Activated T-cell treated with anti-CD3 and anti-CD28 coated beads, Interleukin-2, amount 50 U/mL, for 72 hours (primary cell): ENCODE results near the gene PTPRD. TPM values are rescaled to one million over a fixed set of nuclear protein-coding genes. Genes with fewer than 3 reads are reported as not detected.

Experiments
- ATAC-seq, 2 donors: fragments of 150-1000 bp; cut with Tn5 transposase; replicated peaks in 1 of 2; 2 replicates each; pipeline ENCODE4 v1.10.0; 2021; ENCODE audit warnings: moderate library complexity in 2 of 2, mild to moderate bottlenecking in 1 of 2
- DNase-seq, 2 donors: peaks; one replicate each; pipeline ENCODE4 v3.0.0; 2021 to 2022; ENCODE audit warnings: mixed read lengths in 1 of 2
- H3K27ac Mint-ChIP-seq: one replicate; pipeline ENCODE4 v1.8.0; 2022; ENCODE audit warnings: mild to moderate bottlenecking, moderate library complexity, mixed read lengths
- H3K27me3 Mint-ChIP-seq: one replicate; pipeline ENCODE4 v1.8.0; 2022; ENCODE audit warnings: low read depth, mixed read lengths
- H3K36me3 Mint-ChIP-seq, 2 donors: one replicate each; pipeline ENCODE4 v1.8.0; 2022; ENCODE audit warnings: mixed read lengths in 2 of 2, mild to moderate bottlenecking in 1 of 2; ENCODE audit not compliant: insufficient read depth in 2 of 2
- H3K4me1 Mint-ChIP-seq: one replicate; pipeline ENCODE4 v1.8.0; 2022; ENCODE audit warnings: low read depth, mixed read lengths
- H3K4me3 Mint-ChIP-seq, 2 donors: one replicate each; pipeline ENCODE4 v1.8.0; 2022; ENCODE audit warnings: mild to moderate bottlenecking in 2 of 2, mixed read lengths in 2 of 2, moderate library complexity in 2 of 2
- H3K9me3 Mint-ChIP-seq, 2 donors: one replicate each; pipeline ENCODE4 v1.8.0; 2022; ENCODE audit warnings: mixed read lengths in 2 of 2
- total RNA-seq, 2 donors: library from RNA; stranded (reverse); gene quantifications; one replicate each; pipeline ENCODE4 v1.2.3, GENCODE V29; 2022

PTPRD gene
- total RNA-seq, 2 donors from 2014 or later = 0.44 TPM; not detected in 1

GRCh38 chr9:8437259-8437658 is 2175.5 kb downstream of the PTPRD start:
- ATAC-seq (no peak), DNase-seq (no peak)
- Mint-ChIP-seq H3K36me3 (no peaks in the 10 kb centered on the region), H3K4me3 (no peak overlapping the region), H3K27me3 (peaks cover 5% of the 10 kb centered on the region), H3K9me3 (peaks cover 2 to 3% of the 10 kb centered on the region in 2 donors), H3K4me1 (peaks cover 27% of the 10 kb centered on the region), H3K27ac (peak overlapping the region; percentile 43)

GRCh38 chr9:8436786-8437185 is 2176.0 kb downstream of the PTPRD start:
- Mint-ChIP-seq H3K4me1 (peaks cover 32% of the 10 kb centered on the region), H3K36me3 (no peaks in the 10 kb centered on the region), H3K9me3 (peaks cover 2 to 3% of the 10 kb centered on the region in 2 donors), H3K4me3 (peak overlapping the region in 1 of 2 donors; percentile 55), H3K27ac (peak overlapping the region; percentile 62), H3K27me3 (peaks cover 5% of the 10 kb centered on the region)
- DNase-seq (no peak), ATAC-seq (peak; percentile 89 to 91)

- H3K27me3 Mint-ChIP-seq = peaks cover 5% of the 10 kb centered on the region
- peaks cover 1 to 2% of the 10 kb centered on the region in 2 donors for H3K36me3 Mint-ChIP-seq
- peaks cover 2 to 5% of the 10 kb centered on the region in 2 donors for H3K9me3 Mint-ChIP-seq
- H3K4me1 Mint-ChIP-seq = peaks cover 53% of the 10 kb centered on the region
- ATAC-seq = no peak
- no peak for DNase-seq
- no peak overlapping the region for H3K4me3 Mint-ChIP-seq
- H3K27ac Mint-ChIP-seq = no peak overlapping the region
These were observed 2178.2 kb downstream of the PTPRD start for GRCh38 chr9:8434621-8435020.

- Mint-ChIP-seq H3K36me3 (peaks cover 4 to 6% of the 10 kb centered on the region in 2 donors), H3K27ac (no peak overlapping the region), H3K4me3 (peak overlapping the region in 1 of 2 donors; percentile 84), H3K4me1 (peaks cover 66% of the 10 kb centered on the region), H3K27me3 (no peaks in the 10 kb centered on the region), H3K9me3 (peaks cover 3% of the 10 kb centered on the region in 2 donors)
- ATAC-seq = no peak
- no peak for DNase-seq
These were observed 2180.6 kb downstream of the PTPRD start for GRCh38 chr9:8432224-8432623.

GRCh38 chr9:8431505-8431904 is 2181.3 kb downstream of the PTPRD start:
- peaks cover 4 to 6% of the 10 kb centered on the region in 2 donors for H3K36me3 Mint-ChIP-seq
- no peaks in the 10 kb centered on the region for H3K27me3 Mint-ChIP-seq
- H3K9me3 Mint-ChIP-seq = peaks cover 3% of the 10 kb centered on the region in 2 donors
- peak overlapping the region; percentile 92 for H3K27ac Mint-ChIP-seq
- no peak for DNase-seq
- peak overlapping the region in 1 of 2 donors; percentile 84 for H3K4me3 Mint-ChIP-seq
- H3K4me1 Mint-ChIP-seq = peaks cover 64% of the 10 kb centered on the region
- ATAC-seq = no peak

- peaks cover 4 to 6% of the 10 kb centered on the region in 2 donors for H3K36me3 Mint-ChIP-seq
- ATAC-seq (peak; percentile 73 to 80), DNase-seq (peak; percentile 15 to 26)
- peaks cover 3% of the 10 kb centered on the region in 2 donors for H3K9me3 Mint-ChIP-seq
- H3K27ac Mint-ChIP-seq = peak overlapping the region; percentile 92
- no peaks in the 10 kb centered on the region for H3K27me3 Mint-ChIP-seq
- peaks cover 66% of the 10 kb centered on the region for H3K4me1 Mint-ChIP-seq
- peak overlapping the region; percentile 77 to 84 for H3K4me3 Mint-ChIP-seq
These were observed 2181.9 kb downstream of the PTPRD start for GRCh38 chr9:8430945-8431344.

GRCh38 chr9:8429768-8430167 is 2183.0 kb downstream of the PTPRD start:
- peak overlapping the region; percentile 65 to 80 for H3K4me3 Mint-ChIP-seq
- peak overlapping the region; percentile 96 for H3K27ac Mint-ChIP-seq
- H3K9me3 Mint-ChIP-seq = peaks cover 3% of the 10 kb centered on the region in 2 donors
- peaks cover 4 to 6% of the 10 kb centered on the region in 2 donors for H3K36me3 Mint-ChIP-seq
- ATAC-seq (peak; percentile 82), DNase-seq (peak; percentile 14 to 25)
- H3K27me3 Mint-ChIP-seq = no peaks in the 10 kb centered on the region
- H3K4me1 Mint-ChIP-seq = peaks cover 69% of the 10 kb centered on the region

GRCh38 chr9:8429157-8429556 is 2183.6 kb downstream of the PTPRD start:
- DNase-seq = no peak
- no peaks in the 10 kb centered on the region for H3K27me3 Mint-ChIP-seq
- H3K4me3 Mint-ChIP-seq = peak overlapping the region; percentile 65 to 80
- peaks cover 3% of the 10 kb centered on the region in 2 donors for H3K9me3 Mint-ChIP-seq
- peaks cover 4 to 6% of the 10 kb centered on the region in 2 donors for H3K36me3 Mint-ChIP-seq
- peak; percentile 46 to 60 for ATAC-seq
- peaks cover 69% of the 10 kb centered on the region for H3K4me1 Mint-ChIP-seq
- H3K27ac Mint-ChIP-seq = peak overlapping the region; percentile 96

- ATAC-seq = peak; percentile 14 to 19
These were observed 2184.4 kb downstream of the PTPRD start for GRCh38 chr9:8428389-8428788.

GRCh38 chr9:8424786-8425410 is 2187.9 kb downstream of the PTPRD start:
- H3K4me3 Mint-ChIP-seq = no peak overlapping the region
- no peak for DNase-seq
- peaks cover 39% of the 10 kb centered on the region for H3K4me1 Mint-ChIP-seq
- H3K36me3 Mint-ChIP-seq = peaks cover 2 to 5% of the 10 kb centered on the region in 2 donors
- H3K27me3 Mint-ChIP-seq = no peaks in the 10 kb centered on the region
- H3K9me3 Mint-ChIP-seq = peaks cover 1 to 3% of the 10 kb centered on the region in 2 donors
- no peak for ATAC-seq
- H3K27ac Mint-ChIP-seq = no peak overlapping the region

More at GRCh38 chr9:8428389-8428788, 2184.4 kb downstream of the PTPRD start:
- H3K9me3 Mint-ChIP-seq = peaks cover 3% of the 10 kb centered on the region in 2 donors
- H3K4me1 Mint-ChIP-seq = peaks cover 69% of the 10 kb centered on the region
- peak overlapping the region; percentile 65 to 80 for H3K4me3 Mint-ChIP-seq
- peak in 1 of 2 donors; percentile 5 for DNase-seq
- peak overlapping the region; percentile 96 for H3K27ac Mint-ChIP-seq
- H3K36me3 Mint-ChIP-seq = peaks cover 4 to 6% of the 10 kb centered on the region in 2 donors
- no peaks in the 10 kb centered on the region for H3K27me3 Mint-ChIP-seq

GRCh38 chr9:8420416-8420815 is 2192.4 kb downstream of the PTPRD start:
- Mint-ChIP-seq H3K4me3 (no peak overlapping the region), H3K27ac (no peak overlapping the region), H3K27me3 (no peaks in the 10 kb centered on the region), H3K36me3 (no peaks in the 10 kb centered on the region), H3K9me3 (no peaks in the 10 kb centered on the region), H3K4me1 (peaks cover under 1% of the 10 kb centered on the region)
- ATAC-seq (no peak), DNase-seq (no peak)

GRCh38 chr9:8419596-8420275 is 2193.1 kb downstream of the PTPRD start:
- no peak overlapping the region for H3K27ac Mint-ChIP-seq
- no peak for ATAC-seq
- no peaks in the 10 kb centered on the region for H3K4me1 Mint-ChIP-seq
- H3K27me3 Mint-ChIP-seq = no peaks in the 10 kb centered on the region
- H3K36me3 Mint-ChIP-seq = no peaks in the 10 kb centered on the region
- H3K4me3 Mint-ChIP-seq = no peak overlapping the region
- H3K9me3 Mint-ChIP-seq = no peaks in the 10 kb centered on the region
- DNase-seq = no peak

- ATAC-seq (no peak), DNase-seq (no peak)
- Mint-ChIP-seq H3K27ac (no peak overlapping the region), H3K4me3 (no peak overlapping the region), H3K4me1 (no peaks in the 10 kb centered on the region), H3K36me3 (no peaks in the 10 kb centered on the region), H3K9me3 (no peaks in the 10 kb centered on the region), H3K27me3 (peaks cover 12% of the 10 kb centered on the region)
These were observed 2195.5 kb downstream of the PTPRD start for GRCh38 chr9:8417341-8417740.
